Activated T-cell treated with anti-CD3 and anti-CD28 coated beads, Interleukin-2, amount 50 U/mL, for 48 hours (primary cell): ENCODE data around the gene PIPOX.
"Not testable (repeated sequence)": the region's sequence is repeated elsewhere in the genome, so short reads cannot be mapped to it uniquely, and the experiment has no call there.

ENCODE experiments used
- DNase-seq, 2 experiments: peaks; one replicate each; pipeline ENCODE4 v3.0.0-alpha.2; 2020

The PIPOX gene

GRCh38 chr17:29078183-29079045 is 35.5 kb downstream of the PIPOX start:
- DNase-seq, result no peak

- DNase-seq, result no peak
These were observed 36.5 kb downstream of the PIPOX start for GRCh38 chr17:29079433-29079832.

GRCh38 chr17:29079887-29080286 is 36.9 kb downstream of the PIPOX start:
- DNase-seq, result no peak

GRCh38 chr17:29080323-29080722 is 37.4 kb downstream of the PIPOX start:
- DNase-seq, result no peak

GRCh38 chr17:29080965-29081364 is 38.0 kb downstream of the PIPOX start:
- no peak for DNase-seq

GRCh38 chr17:29084541-29085146 is 41.7 kb downstream of the PIPOX start:
- no peak for DNase-seq

GRCh38 chr17:29085223-29085622 is 42.3 kb downstream of the PIPOX start:
- no peak for DNase-seq

- no peak for DNase-seq
These were observed 43.8 kb downstream of the PIPOX start for GRCh38 chr17:29086628-29087332.

GRCh38 chr17:29088782-29089181 is 45.8 kb downstream of the PIPOX start:
- not testable (repeated sequence) for DNase-seq

GRCh38 chr17:29089601-29090044 is 46.7 kb downstream of the PIPOX start:
- no peak for DNase-seq

- DNase-seq, result no peak
These were observed 47.2 kb downstream of the PIPOX start for GRCh38 chr17:29090108-29090507.

GRCh38 chr17:29090750-29091605 is 48.0 kb downstream of the PIPOX start:
- no peak for DNase-seq

GRCh38 chr17:29091606-29092289 is 48.8 kb downstream of the PIPOX start:
- no peak for DNase-seq

- no peak for DNase-seq
These were observed 50.3 kb downstream of the PIPOX start for GRCh38 chr17:29093090-29093871.

GRCh38 chr17:29094101-29094708 is 51.3 kb downstream of the PIPOX start:
- DNase-seq, result no peak

GRCh38 chr17:29095439-29095838 is 52.5 kb downstream of the PIPOX start:
- no peak for DNase-seq

GRCh38 chr17:29096094-29096493 is 53.2 kb downstream of the PIPOX start:
- no peak for DNase-seq

GRCh38 chr17:29099527-29099926 is 56.6 kb downstream of the PIPOX start:
- no peak for DNase-seq

- DNase-seq, result no peak
These were observed 57.4 kb downstream of the PIPOX start for GRCh38 chr17:29100296-29100695.

GRCh38 chr17:29102046-29102445 is 59.1 kb downstream of the PIPOX start:
- no peak for DNase-seq

- no peak for DNase-seq
These were observed 59.8 kb downstream of the PIPOX start for GRCh38 chr17:29102741-29103181.
